ENCODE results near the gene MED15. TPM values are rescaled to one million over a fixed set of nuclear protein-coding genes. Genes with fewer than 3 reads are reported as not detected.

The MED15 gene
- polyA plus RNA-seq, 2 of the 4 experiments (the other 2 are of a cell fraction) = 10.7 to 29.7 TPM

GRCh38 chr22:20615533-20616450 is 108.4 kb downstream of the MED15 start (continued):
- TF ChIP-seq, protein P1, sequence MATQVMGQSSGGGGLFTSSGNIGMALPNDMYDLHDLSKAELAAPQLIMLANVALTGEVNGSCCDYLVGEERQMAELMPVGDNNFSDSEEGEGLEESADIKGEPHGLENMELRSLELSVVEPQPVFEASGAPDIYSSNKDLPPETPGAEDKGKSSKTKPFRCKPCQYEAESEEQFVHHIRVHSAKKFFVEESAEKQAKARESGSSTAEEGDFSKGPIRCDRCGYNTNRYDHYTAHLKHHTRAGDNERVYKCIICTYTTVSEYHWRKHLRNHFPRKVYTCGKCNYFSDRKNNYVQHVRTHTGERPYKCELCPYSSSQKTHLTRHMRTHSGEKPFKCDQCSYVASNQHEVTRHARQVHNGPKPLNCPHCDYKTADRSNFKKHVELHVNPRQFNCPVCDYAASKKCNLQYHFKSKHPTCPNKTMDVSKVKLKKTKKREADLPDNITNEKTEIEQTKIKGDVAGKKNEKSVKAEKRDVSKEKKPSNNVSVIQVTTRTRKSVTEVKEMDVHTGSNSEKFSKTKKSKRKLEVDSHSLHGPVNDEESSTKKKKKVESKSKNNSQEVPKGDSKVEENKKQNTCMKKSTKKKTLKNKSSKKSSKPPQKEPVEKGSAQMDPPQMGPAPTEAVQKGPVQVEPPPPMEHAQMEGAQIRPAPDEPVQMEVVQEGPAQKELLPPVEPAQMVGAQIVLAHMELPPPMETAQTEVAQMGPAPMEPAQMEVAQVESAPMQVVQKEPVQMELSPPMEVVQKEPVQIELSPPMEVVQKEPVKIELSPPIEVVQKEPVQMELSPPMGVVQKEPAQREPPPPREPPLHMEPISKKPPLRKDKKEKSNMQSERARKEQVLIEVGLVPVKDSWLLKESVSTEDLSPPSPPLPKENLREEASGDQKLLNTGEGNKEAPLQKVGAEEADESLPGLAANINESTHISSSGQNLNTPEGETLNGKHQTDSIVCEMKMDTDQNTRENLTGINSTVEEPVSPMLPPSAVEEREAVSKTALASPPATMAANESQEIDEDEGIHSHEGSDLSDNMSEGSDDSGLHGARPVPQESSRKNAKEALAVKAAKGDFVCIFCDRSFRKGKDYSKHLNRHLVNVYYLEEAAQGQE (IDR thresholded peaks at IDR 0.05) = no peak
- TF ChIP-seq EP300 (IDR thresholded peaks at IDR 0.05) (no peak), PHF8 (IDR thresholded peaks at IDR 0.05; ENCODE audit: borderline replicate concordance, low read depth) (no peak), JUN (IDR thresholded peaks at IDR 0.05) (no peak), POLR2AphosphoS2 (conservative IDR thresholded peaks at IDR 0.05; ENCODE audit: low read length) (no peak), HOXB5 (CRISPR knock-in tag; IDR thresholded peaks at IDR 0.05) (no peak), BHLHE40 (IDR thresholded peaks at IDR 0.05; ENCODE audit: low read depth, low read length) (no peak), ZSCAN20 (CRISPR knock-in tag; IDR thresholded peaks at IDR 0.05) (no peak), RFX5 (IDR thresholded peaks at IDR 0.05) (no peak), GATA3 (IDR thresholded peaks at IDR 0.05; ENCODE audit: borderline replicate concordance) (no peak)

DNA sequence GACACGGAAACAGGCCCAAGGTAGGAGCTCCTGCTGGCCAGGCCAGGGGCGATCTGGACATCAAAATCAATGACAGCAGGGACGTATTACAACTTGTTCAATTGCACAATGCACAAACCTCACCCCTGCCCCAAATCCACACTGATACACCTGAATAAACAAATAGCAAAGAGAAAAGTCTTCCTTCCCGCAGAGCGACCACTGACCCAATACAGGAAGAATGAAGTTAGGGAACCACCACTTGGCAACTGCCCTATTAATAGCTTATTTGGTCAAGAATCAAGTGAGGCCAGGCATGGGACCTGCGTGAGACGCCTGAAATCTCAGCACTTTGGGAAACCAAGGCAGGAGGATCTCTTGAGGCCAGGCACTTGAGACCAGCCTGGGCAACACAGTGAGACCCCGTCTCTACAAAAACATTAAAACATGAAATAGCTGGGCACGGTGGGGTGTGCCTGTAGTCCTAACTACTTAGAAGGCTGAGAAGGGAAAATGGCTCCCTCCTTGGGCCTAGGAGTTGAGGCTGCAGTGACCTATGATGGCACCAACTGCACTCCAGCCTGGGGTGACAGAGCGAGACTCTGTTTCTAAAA is 109.1 kb downstream of the MED15 start:
- Histone ChIP-seq H3K27ac (no peak overlapping the region), H3K4me3 (no peak overlapping the region), H3K4me1 (no peaks in the 10 kb centered on the region), H3K4me2 (no peak overlapping the region), H3K9me3 (no peaks in the 10 kb centered on the region)
- WGBS (ENCODE audit: missing lambda C conversion rate) = 77% methylated on average over 10 of the region's 10 CpGs
- ChIA-PET CTCF (interaction anchor here (1.3 to 1.5 kb wide), 2 partner anchors 10 to 12 kb away, joined by 4 to 6 read pairs; no protein-coding TSS in a partner anchor), POLR2A (no interaction called here)
- TF ChIP-seq KDM5A (IDR thresholded peaks at IDR 0.05) = no peak
- no peak for TF ChIP-seq JUNB (IDR thresholded peaks at IDR 0.05)
- TF ChIP-seq JUN (IDR thresholded peaks at IDR 0.05) = no peak
- TF ChIP-seq RARB (CRISPR knock-in tag; IDR thresholded peaks at IDR 0.05) = no peak
- no peak for TF ChIP-seq USF2 (IDR thresholded peaks at IDR 0.05)
- no peak for TF ChIP-seq ZSCAN20 (CRISPR knock-in tag; IDR thresholded peaks at IDR 0.05)
- no peak for TF ChIP-seq MAX (IDR thresholded peaks at IDR 0.05)
- TF ChIP-seq MAFK (IDR thresholded peaks at IDR 0.05; ENCODE audit: partially characterized antibody) = no peak
- TF ChIP-seq ELK1 (IDR thresholded peaks at IDR 0.05; ENCODE audit: low read depth, low read length) = no peak
- ATAC-seq (no peak), DNase-seq (ENCODE audit: low read depth in 1 of 2, low spot score in 1 of 2) (no peak), FAIRE-seq (no peak)

DNA sequence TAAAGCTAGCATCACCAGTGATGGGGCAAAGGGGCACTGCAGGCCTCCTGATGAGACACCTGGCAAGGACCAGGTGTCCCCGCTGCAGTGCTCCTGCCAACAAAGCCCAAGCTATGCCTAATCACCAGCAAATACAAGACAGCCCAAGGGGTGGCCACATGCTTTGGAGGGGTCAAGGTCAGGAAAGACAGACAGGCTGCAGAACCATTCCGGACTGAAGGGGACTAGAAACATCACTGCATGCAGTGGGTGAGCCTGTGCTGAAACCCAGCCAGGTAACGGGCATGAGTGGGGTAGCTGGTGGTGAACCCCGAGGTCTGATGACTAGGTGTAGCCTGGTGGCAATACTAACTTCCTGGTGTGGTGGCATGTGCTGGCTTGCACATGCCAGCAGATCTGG is 111.1 kb downstream of the MED15 start:
- ChIA-PET POLR2A (no interaction called here), CTCF (interaction anchor here (1.0 kb wide), 1 partner anchor 8 kb away, joined by 3 read pairs; no protein-coding TSS in a partner anchor)
- ATAC-seq = no peak
- Histone ChIP-seq H3K4me1 (no peaks in the 10 kb centered on the region), H3K4me3 (no peak overlapping the region), H3K9me3 (no peaks in the 10 kb centered on the region), H3K4me2 (no peak overlapping the region), H3K27ac (no peak overlapping the region)
- WGBS (ENCODE audit: missing lambda C conversion rate) = 90% methylated on average over 2 of the region's 4 CpGs
- no peak for DNase-seq (ENCODE audit: low read depth in 1 of 2, low spot score in 1 of 2)
- no peak for FAIRE-seq
- no peak for TF ChIP-seq PHF8 (IDR thresholded peaks at IDR 0.05; ENCODE audit: borderline replicate concordance, low read depth)
- no peak for TF ChIP-seq ELK1 (IDR thresholded peaks at IDR 0.05; ENCODE audit: low read depth, low read length)

Data from A549 (cell line).